HEK293T (cell line): Measurements from ENCODE around the gene SYCE3.

ENCODE experiments used
- CTCF ChIA-PET: fragments of 350-600 bp; formaldehyde crosslinking; extraction: SDS; loops from one replicate; lab custom pipeline; 2021; ENCODE audit warnings: antibody characterized with exemption, inconsistent platforms; lab: Yijun Ruan, JAX
- POLR2A ChIA-PET: fragments of 350-600 bp; formaldehyde crosslinking; extraction: SDS; loops from one replicate; lab custom pipeline; 2020; ENCODE audit warnings: antibody characterized with exemption, inconsistent platforms; lab: Yijun Ruan, JAX
- DNase-seq: peaks from one replicate; pipeline ENCODE4 v3.0.0; 2012; ENCODE audit warnings: mixed read lengths; ENCODE audit errors: extremely low spot score
- ARNT ChIP-seq: fragments of 450-650 bp; IDR thresholded peaks from 2 replicates; pipeline ENCODE4 v1.6.1; 2017; ENCODE audit warnings: mild to moderate bottlenecking
- BHLHE40 ChIP-seq: fragments of 450-650 bp; IDR thresholded peaks from 2 replicates; pipeline ENCODE4 v1.6.1; 2016; ENCODE audit warnings: mild to moderate bottlenecking, moderate library complexity, borderline replicate concordance
- CTBP1 ChIP-seq: fragments of 450-650 bp; IDR thresholded peaks from 2 replicates; pipeline ENCODE4 v1.6.1; 2016; ENCODE audit warnings: borderline replicate concordance
- ELF4 ChIP-seq: fragments of 450-650 bp; IDR thresholded peaks from 2 replicates; pipeline ENCODE4 v1.6.1; 2017; ENCODE audit warnings: antibody characterized with exemption
- FOXA1 ChIP-seq: fragments of 450-650 bp; IDR thresholded peaks from 2 replicates; pipeline ENCODE4 v1.6.1; 2016; ENCODE audit warnings: mild to moderate bottlenecking
- FOXK2 ChIP-seq: fragments of 450-650 bp; IDR thresholded peaks from 2 replicates; pipeline ENCODE4 v1.6.1; 2016; ENCODE audit warnings: mild to moderate bottlenecking
- FOXM1 ChIP-seq: fragments of 450-650 bp; IDR thresholded peaks from 2 replicates; pipeline ENCODE4 v1.6.1; 2017; ENCODE audit warnings: mild to moderate bottlenecking, borderline replicate concordance
- HDGF ChIP-seq: fragments of 450-650 bp; IDR thresholded peaks from 2 replicates; pipeline ENCODE4 v1.6.1; 2017; ENCODE audit warnings: antibody characterized with exemption, borderline replicate concordance
- L3MBTL2 ChIP-seq: fragments of 450-650 bp; conservative IDR thresholded peaks from 2 replicates; pipeline ENCODE4 v1.6.1; 2016; ENCODE audit warnings: mild to moderate bottlenecking
- LEF1 ChIP-seq: fragments of 450-650 bp; IDR thresholded peaks from 2 replicates; pipeline ENCODE4 v1.6.1; 2017; ENCODE audit warnings: mild to moderate bottlenecking, borderline replicate concordance
- NFRKB ChIP-seq: fragments of 450-650 bp; IDR thresholded peaks from 2 replicates; pipeline ENCODE4 v1.6.1; 2016; ENCODE audit warnings: mild to moderate bottlenecking, moderate library complexity
- PKNOX1 ChIP-seq: fragments of 450-650 bp; IDR thresholded peaks from 2 replicates; pipeline ENCODE4 v1.6.1; 2016
- SP1 ChIP-seq: fragments of 450-650 bp; IDR thresholded peaks from 2 replicates; pipeline ENCODE4 v1.6.1; 2017
- SUZ12 ChIP-seq: fragments of 450-650 bp; IDR thresholded peaks from 2 replicates; pipeline ENCODE4 v1.6.1; 2016; ENCODE audit warnings: mild to moderate bottlenecking
- TARDBP ChIP-seq: fragments of 450-650 bp; IDR thresholded peaks from 2 replicates; pipeline ENCODE4 v1.6.1; 2016
- ZNF384 ChIP-seq: fragments of 450-650 bp; IDR thresholded peaks from 2 replicates; pipeline ENCODE4 v1.6.1; 2016

Gene SYCE3

GRCh38 chr22:50503475-50504145, 59.1 kb downstream of the SYCE3 start:
- TF ChIP-seq HDGF (no peak), SUZ12 (no peak), ELF4 (no peak), ARNT (no peak), SP1 (no peak), FOXA1 (no peak), LEF1 (no peak), CTBP1 (no peak), FOXM1 (no peak), NFRKB (no peak), ZNF384 (no peak)
- DNase-seq = no peak
- CTCF ChIA-PET = no interaction called here
- POLR2A ChIA-PET = interaction anchor here (1.1 kb wide), 1 partner anchor 22 kb away, joined by 7 read pairs; the partner anchor contains the start of gene SCO2

- DNase-seq = no peak
- TF ChIP-seq FOXK2 (no peak), FOXM1 (no peak), ELF4 (no peak), ZNF384 (no peak), TARDBP (no peak), LEF1 (no peak), L3MBTL2 (no peak), ARNT (no peak), CTBP1 (no peak), BHLHE40 (no peak)
- ChIA-PET POLR2A (interaction anchor here (1.1 kb wide), 1 partner anchor 23 kb away, joined by 7 read pairs; the partner anchor contains the start of gene SCO2), CTCF (no interaction called here)
Observed at GRCh38 chr22:50502628-50503474, 59.9 kb downstream of the SYCE3 start.

GRCh38 chr22:50502096-50502495, 60.6 kb downstream of the SYCE3 start:
- ChIA-PET CTCF (no interaction called here), POLR2A (interaction anchor here (2.8 kb wide), 1 partner anchor 24 kb away, joined by 9 read pairs; the partner anchor contains the start of gene SCO2)
- DNase-seq = no peak
- TF ChIP-seq ARNT (no peak), CTBP1 (no peak), FOXA1 (no peak), FOXK2 (no peak), TARDBP (no peak), L3MBTL2 (no peak), SP1 (no peak), ZNF384 (no peak), PKNOX1 (no peak), FOXM1 (no peak), NFRKB (no peak), SUZ12 (no peak), LEF1 (no peak)
